ENCODE measurements around the gene C17orf78.

DNA sequence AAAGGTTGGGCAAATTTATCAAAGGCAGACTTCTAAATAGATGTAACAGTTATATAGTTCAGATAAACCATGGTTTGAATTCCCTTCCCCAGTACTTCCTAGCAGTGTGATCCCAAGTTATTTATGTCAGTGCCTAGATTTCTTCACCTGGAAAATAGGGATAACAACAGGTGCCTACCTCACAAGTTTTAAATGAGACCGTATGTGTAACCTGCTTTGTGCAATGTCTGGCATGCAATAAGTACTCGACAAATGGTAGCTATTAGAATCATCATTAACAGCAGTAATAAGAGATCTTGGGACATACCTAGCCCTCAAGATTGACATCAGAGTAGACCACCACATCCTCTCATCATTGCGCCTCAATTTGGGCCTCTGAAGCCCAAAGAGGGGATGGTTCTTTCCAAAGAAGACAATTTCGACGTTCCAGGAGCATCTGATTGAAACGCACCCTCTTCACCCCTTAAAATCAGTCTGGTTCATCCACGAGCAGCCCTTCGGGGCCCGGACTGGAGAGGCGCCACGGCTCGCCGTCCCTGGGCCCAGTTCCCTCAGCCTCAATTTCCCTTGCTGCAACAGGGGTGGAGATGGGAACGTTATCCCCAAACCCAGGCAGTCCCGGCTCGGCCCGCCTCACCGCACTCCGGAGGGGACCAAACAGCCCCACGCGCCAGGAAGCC is 30.3 kb downstream of the C17orf78 start:
- TF ChIP-seq, protein P1, sequence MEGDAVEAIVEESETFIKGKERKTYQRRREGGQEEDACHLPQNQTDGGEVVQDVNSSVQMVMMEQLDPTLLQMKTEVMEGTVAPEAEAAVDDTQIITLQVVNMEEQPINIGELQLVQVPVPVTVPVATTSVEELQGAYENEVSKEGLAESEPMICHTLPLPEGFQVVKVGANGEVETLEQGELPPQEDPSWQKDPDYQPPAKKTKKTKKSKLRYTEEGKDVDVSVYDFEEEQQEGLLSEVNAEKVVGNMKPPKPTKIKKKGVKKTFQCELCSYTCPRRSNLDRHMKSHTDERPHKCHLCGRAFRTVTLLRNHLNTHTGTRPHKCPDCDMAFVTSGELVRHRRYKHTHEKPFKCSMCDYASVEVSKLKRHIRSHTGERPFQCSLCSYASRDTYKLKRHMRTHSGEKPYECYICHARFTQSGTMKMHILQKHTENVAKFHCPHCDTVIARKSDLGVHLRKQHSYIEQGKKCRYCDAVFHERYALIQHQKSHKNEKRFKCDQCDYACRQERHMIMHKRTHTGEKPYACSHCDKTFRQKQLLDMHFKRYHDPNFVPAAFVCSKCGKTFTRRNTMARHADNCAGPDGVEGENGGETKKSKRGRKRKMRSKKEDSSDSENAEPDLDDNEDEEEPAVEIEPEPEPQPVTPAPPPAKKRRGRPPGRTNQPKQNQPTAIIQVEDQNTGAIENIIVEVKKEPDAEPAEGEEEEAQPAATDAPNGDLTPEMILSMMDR (IDR thresholded peaks at IDR 0.05): no peak
- no peak for TF ChIP-seq POLR2A (IDR thresholded peaks at IDR 0.05)

Data from right lobe of liver (tissue), 4 donors.